ENCODE measurements around the gene PNLIPRP2. TPM values are rescaled to one million over a fixed set of nuclear protein-coding genes. Genes with fewer than 3 reads are reported as not detected.

The PNLIPRP2 gene
- total and polyA plus RNA-seq, 7 donors = 0.01 to 0.91 (median 0.14) TPM; not detected in 3

DNA sequence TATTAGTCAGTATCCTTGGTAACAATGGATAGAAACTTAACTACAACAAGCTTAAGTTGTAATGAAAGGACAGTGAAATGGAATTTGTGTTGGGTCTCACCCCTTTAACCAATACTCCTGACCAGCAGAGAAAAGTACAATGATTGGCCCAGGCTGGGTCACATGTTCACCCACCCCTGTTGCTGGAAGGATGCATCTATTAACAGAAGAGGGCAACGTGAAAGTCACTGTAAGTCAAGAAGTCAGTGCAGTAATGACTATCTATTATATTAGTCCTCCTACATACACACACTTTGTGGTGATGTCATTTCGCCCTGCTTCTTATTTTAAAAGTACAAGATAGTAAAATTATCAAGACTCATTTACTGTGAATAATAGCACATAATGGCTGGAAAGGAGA, 16.2 kb downstream of the PNLIPRP2 start:
- TF ChIP-seq, protein P1, sequence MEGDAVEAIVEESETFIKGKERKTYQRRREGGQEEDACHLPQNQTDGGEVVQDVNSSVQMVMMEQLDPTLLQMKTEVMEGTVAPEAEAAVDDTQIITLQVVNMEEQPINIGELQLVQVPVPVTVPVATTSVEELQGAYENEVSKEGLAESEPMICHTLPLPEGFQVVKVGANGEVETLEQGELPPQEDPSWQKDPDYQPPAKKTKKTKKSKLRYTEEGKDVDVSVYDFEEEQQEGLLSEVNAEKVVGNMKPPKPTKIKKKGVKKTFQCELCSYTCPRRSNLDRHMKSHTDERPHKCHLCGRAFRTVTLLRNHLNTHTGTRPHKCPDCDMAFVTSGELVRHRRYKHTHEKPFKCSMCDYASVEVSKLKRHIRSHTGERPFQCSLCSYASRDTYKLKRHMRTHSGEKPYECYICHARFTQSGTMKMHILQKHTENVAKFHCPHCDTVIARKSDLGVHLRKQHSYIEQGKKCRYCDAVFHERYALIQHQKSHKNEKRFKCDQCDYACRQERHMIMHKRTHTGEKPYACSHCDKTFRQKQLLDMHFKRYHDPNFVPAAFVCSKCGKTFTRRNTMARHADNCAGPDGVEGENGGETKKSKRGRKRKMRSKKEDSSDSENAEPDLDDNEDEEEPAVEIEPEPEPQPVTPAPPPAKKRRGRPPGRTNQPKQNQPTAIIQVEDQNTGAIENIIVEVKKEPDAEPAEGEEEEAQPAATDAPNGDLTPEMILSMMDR (IDR thresholded peaks at IDR 0.05) = no peak
- peaks cover 8% of the 10 kb centered on the region for H3K9me3 ChIP-seq
- H3K27ac ChIP-seq = no peak overlapping the region
- DNase-seq (no peak), ATAC-seq (no peak)
- 38 to 44% (median 41%) methylated on average over 2 of the region's 2 CpGs for WGBS, 3 donors
- H3K4me3 ChIP-seq = no peak overlapping the region
- no peaks in the 10 kb centered on the region for H3K4me1 ChIP-seq
- intact Hi-C loops (cut with DNase I) = no loop called here
- H3K36me3 ChIP-seq (ENCODE audit: insufficient read depth in 1 of 2, low read depth in 1 of 2) = no peaks in the 10 kb centered on the region
- no peaks in the 10 kb centered on the region for H3K27me3 ChIP-seq (ENCODE audit: insufficient read depth in 3 of 3, low read length in 2 of 3)

DNA sequence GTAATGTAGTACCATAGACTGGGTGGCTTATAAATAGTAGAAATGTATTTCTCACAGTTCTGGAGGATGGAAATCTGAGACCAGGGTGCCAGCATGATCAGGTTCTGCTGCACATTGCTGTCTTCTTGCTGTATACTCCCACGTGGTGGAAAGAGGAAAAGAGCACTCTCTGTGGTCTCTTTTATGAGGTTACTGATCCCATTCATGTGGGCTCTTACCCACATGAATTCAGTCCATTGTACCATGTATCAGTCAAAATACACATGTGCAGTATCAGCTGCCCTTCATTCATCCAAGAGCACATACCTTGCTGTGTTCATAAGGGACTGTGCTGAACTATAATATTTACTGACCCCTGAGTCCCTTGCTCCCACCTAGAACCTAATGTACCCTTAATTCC, 17.1 kb downstream of the PNLIPRP2 start:
- no peaks in the 10 kb centered on the region for H3K27me3 ChIP-seq (ENCODE audit: insufficient read depth in 3 of 3, low read length in 2 of 3)
- ATAC-seq (no peak), DNase-seq (no peak)
- H3K36me3 ChIP-seq (ENCODE audit: insufficient read depth in 1 of 2, low read depth in 1 of 2) = no peaks in the 10 kb centered on the region
- peaks cover 8% of the 10 kb centered on the region for H3K9me3 ChIP-seq
- TF ChIP-seq, protein P1 (IDR thresholded peaks at IDR 0.05) = no peak
- H3K4me1 ChIP-seq = no peaks in the 10 kb centered on the region
- 0 to 21% (median 8%) methylated on average over 1 of the region's 1 CpG for WGBS, 3 donors
- no peak overlapping the region for H3K4me3 ChIP-seq
- intact Hi-C loops (cut with DNase I) = no loop called here
- H3K27ac ChIP-seq = no peak overlapping the region

DNA sequence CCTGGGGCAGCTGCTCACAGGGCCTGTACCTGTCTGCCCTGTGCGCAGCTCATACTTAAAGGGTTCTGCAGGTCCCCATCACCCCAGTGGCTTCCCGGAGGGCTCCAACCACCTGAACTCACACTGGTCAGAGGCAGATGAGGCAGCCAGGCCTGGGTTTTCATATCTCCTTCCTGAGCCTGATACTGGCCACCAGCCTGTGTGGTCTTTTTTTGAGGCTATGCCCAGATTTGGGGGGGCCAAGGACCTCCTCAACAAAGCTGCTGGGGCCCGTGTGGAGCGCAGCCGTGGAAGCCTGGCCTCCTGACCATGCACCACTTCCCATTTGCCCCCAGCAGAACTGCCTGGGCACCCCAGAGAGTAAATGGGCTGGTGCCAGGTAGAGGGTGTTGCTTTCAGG, 25.7 kb downstream of the PNLIPRP2 start:
- H3K4me3 ChIP-seq = no peak overlapping the region
- no peaks in the 10 kb centered on the region for H3K9me3 ChIP-seq
- ATAC-seq = no peak
- 85 to 95% (median 87%) methylated on average over 5 of the region's 5 CpGs for WGBS, 3 donors
- intact Hi-C loops (cut with DNase I) = no loop called here
- no peak for DNase-seq
- H3K27ac ChIP-seq = no peak overlapping the region
- H3K4me1 ChIP-seq = no peaks in the 10 kb centered on the region
- TF ChIP-seq, protein P1 (IDR thresholded peaks at IDR 0.05) = no peak
- no peaks in the 10 kb centered on the region for H3K27me3 ChIP-seq (ENCODE audit: insufficient read depth in 3 of 3, low read length in 2 of 3)
- H3K36me3 ChIP-seq (ENCODE audit: insufficient read depth in 1 of 2, low read depth in 1 of 2) = no peaks in the 10 kb centered on the region

DNA sequence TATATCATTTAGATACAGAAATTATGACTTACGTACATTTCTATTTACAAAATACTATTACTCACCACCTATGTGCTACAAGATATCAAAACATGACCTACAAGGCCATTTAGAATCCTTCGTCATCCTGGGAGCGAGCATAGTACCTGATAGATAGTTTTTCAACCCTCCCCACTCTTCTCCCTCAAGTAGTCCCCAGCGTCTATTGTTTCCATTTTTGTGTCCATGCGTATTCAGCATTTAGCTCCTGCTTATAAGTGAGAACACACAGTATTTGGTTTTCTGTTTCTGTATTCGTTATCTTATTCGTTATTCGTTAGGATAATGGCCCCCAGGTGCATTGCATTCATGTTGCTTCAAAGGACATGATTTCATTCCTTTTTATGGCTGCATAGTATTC, 28.1 kb downstream of the PNLIPRP2 start:
- intact Hi-C loops (cut with DNase I) = no loop called here
- H3K27ac ChIP-seq = no peak overlapping the region
- no peak overlapping the region for H3K4me3 ChIP-seq
- TF ChIP-seq, protein P1 (IDR thresholded peaks at IDR 0.05) = no peak
- H3K9me3 ChIP-seq = no peaks in the 10 kb centered on the region
- peaks cover 0 to 3% (median 0%) of the 10 kb centered on the region in 3 donors for H3K27me3 ChIP-seq (ENCODE audit: insufficient read depth in 3 of 3, low read length in 2 of 3)
- WGBS, 3 donors = 81 to 92% (median 87%) methylated on average over 8 of the region's 8 CpGs
- ATAC-seq = no peak
- no peaks in the 10 kb centered on the region for H3K4me1 ChIP-seq
- DNase-seq = no peak
- no peaks in the 10 kb centered on the region for H3K36me3 ChIP-seq (ENCODE audit: insufficient read depth in 1 of 2, low read depth in 1 of 2)

DNA sequence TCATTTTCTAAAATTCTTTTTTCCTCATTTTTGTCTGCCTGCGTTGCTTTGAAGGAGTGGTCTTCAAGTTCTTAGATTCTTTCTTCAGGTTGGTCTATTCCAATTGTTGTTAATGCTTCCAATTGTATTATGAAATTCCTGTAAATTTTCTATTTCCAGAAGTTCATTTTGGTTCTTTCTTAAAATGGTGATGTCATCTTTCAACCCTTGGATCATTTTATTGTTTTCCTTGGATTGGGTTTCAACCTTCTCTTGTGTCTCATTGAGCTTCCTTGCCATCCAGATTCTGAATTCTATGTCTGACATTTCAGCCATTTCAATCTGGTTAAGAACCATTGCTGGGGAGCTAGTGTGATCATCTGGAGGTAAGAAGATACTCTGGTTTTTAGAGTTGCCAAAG, 33.1 kb downstream of the PNLIPRP2 start:
- H3K36me3 ChIP-seq (ENCODE audit: insufficient read depth in 1 of 2, low read depth in 1 of 2) = no peaks in the 10 kb centered on the region
- H3K27me3 ChIP-seq (ENCODE audit: insufficient read depth in 3 of 3, low read length in 2 of 3) = peaks cover 0 to 3% (median 3%) of the 10 kb centered on the region in 3 donors
- H3K4me3 ChIP-seq = no peak overlapping the region
- DNase-seq = no peak
- WGBS, 3 donors = 78 to 94% (median 91%) methylated on average over 1 of the region's 1 CpG
- intact Hi-C loops (cut with DNase I) = no loop called here
- H3K4me1 ChIP-seq = no peaks in the 10 kb centered on the region
- no peak overlapping the region for H3K27ac ChIP-seq
- ATAC-seq = no peak
- no peaks in the 10 kb centered on the region for H3K9me3 ChIP-seq
- TF ChIP-seq, protein P1 (IDR thresholded peaks at IDR 0.05) = no peak
